GM10266 (cell line): ENCODE measurements around the gene PRAME.

Experiments used
- DNase-seq: peaks from one replicate; pipeline ENCODE4 v3.0.0; 2012; ENCODE audit errors: extremely low spot score
- TF ChIP-seq, protein P1 (sequence below): IDR thresholded peaks from 2 replicates; pipeline ENCODE4 v1.5.1; 2012; ENCODE audit warnings: mild to moderate bottlenecking, low read depth; ENCODE audit not compliant: control insufficient read depth, insufficient read depth; ENCODE audit errors: missing control alignments

Gene PRAME

GRCh38 chr22:22598144-22598543, 39.1 kb upstream of the PRAME start:
- no peak for DNase-seq
- TF ChIP-seq, protein P1, sequence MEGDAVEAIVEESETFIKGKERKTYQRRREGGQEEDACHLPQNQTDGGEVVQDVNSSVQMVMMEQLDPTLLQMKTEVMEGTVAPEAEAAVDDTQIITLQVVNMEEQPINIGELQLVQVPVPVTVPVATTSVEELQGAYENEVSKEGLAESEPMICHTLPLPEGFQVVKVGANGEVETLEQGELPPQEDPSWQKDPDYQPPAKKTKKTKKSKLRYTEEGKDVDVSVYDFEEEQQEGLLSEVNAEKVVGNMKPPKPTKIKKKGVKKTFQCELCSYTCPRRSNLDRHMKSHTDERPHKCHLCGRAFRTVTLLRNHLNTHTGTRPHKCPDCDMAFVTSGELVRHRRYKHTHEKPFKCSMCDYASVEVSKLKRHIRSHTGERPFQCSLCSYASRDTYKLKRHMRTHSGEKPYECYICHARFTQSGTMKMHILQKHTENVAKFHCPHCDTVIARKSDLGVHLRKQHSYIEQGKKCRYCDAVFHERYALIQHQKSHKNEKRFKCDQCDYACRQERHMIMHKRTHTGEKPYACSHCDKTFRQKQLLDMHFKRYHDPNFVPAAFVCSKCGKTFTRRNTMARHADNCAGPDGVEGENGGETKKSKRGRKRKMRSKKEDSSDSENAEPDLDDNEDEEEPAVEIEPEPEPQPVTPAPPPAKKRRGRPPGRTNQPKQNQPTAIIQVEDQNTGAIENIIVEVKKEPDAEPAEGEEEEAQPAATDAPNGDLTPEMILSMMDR: no peak

- DNase-seq: no peak
- TF ChIP-seq, protein P1: no peak
Observed at GRCh38 chr22:22595001-22595835, 36.2 kb upstream of the PRAME start.

DNA sequence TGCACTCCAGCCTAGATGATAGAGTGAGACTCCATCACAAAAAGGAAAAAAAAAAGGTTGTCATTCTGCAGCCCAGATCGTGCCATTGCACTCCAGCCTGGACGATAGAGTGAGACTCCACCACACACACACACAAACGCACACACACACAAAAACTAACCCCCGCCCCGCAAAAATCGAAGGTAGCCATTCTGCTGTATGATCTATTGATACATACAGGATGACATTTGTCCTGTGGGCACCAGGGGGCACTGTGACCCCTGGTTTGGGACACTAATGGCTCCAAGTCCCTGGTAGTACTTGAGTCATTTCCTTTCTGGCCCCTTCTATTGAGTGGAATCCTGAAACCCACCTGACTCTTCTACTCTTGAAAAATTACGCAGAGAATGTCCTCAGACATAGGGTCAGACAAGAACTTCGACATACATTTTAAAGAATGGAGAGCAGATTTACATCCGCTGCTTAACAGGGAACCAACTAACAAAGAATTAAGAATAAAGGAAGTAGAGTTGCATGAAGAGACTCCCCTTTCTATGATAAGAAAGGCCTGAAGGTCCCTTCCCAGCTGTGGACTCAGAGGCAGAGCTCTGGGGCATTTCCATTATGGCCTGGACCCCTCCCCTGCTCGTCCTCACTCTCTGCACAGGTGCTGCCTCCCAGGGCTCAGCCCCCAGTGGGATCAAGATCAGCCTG, 35.0 kb upstream of the PRAME start:
- peak; percentile 62 for DNase-seq
- TF ChIP-seq, protein P1: peak; percentile 79

DNA sequence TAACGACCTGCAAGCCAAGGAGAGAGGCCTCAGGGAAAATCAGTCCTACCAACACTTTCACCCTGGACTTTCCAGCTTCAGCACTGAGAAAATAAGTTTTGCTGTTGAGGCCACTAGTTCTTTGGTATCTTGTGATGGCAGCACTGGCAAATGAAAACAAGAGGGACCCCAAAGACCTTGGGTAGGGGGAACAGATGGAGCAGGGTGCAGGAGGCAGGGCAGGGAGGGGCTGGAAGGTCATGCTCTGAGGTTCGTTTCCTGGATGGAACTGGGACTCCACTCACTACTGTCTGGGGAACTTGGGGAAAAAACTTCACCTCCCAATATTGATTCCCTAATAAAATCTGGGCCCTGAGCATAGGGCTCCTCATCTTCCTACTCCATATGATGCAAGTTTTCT, 34.2 kb upstream of the PRAME start:
- DNase-seq: no peak
- TF ChIP-seq, protein P1: no peak

DNA sequence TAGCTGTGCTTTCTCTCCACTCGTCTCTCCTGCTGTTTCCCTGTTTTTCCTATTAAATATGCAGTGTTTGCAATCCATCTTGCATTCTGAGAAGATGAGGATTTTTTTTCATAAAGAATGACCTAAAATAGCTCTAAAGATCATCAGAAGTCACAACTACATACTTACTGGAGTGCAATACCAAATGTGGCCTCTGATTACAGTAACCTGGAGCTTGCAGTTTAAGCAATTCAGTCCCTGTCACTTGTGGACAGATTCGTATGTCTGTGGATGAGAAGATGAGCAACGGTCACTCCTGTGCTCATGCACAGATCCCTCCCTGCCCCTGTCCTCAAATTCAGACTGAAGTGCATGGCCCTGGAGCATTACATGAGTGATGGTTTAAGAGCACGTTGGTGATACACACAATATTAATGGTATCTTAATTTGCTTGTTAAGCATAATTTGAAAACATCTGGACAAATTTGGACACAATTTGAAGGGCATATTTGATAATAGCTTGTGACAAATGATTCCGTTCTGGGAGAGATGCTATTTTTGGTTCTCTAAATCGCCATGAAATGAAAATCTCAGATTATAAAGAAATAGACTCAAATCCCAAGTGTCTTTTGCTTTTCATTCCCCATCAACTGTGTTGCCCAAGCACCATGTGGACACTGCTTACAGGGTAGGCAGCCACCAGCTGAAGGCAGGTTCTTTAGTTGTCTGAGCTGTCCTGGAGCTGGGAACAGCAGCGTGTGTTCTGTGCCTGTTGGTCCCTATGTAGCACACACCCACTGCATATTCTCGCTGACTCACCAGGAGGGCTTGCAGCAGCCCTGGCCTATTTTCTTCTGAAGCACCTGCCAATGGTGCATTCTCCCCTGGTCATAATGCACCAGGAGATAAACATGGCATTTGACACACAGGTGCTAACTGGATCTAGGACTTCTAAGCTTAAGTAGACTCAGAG, 32.6 kb upstream of the PRAME start:
- DNase-seq: no peak
- TF ChIP-seq, protein P1: no peak

DNA sequence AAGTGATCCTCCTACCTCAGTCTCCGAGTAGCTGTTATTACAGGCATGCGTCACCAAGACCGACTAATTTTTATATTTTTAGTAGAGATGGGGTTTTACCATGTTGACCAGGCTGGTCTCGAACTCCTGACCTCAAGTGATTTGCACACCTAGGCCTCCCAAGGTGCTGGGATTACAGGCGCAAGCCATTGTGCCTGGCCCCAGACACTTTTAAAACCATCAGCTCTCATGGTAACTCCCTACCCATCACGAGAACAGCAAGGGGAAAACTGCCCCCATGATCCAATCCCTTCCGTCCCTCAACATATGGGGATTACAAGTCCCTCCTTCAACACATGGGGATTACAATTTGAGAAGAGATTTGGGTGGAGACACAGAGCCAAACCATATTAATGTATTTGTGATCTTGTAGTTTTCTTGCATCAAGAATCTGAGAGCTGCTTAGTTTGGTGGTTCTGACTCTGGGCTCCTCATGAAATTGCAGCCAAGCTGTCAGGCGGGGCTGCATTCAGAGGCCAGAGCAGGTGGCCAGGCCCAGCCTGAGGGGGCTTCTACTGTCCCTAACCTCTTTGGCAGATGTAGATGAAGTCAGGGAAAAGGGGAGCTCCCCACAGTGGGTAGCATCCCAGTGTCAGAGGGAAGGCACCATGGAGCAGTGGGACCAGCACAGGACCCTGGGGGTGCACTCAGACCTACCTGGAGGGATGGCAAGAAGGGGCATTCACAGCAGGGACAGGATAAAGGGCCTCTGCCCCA, 31.2 kb upstream of the PRAME start:
- DNase-seq: no peak
- TF ChIP-seq, protein P1: no peak
